NCI-H526 treated with DMSO at 0.1 percent for 48 hours (cell line): Measurements from ENCODE around the gene KLC3.

ENCODE experiments used
- DNase-seq: peaks from one replicate; lab custom pipeline; 2025; lab: John Stamatoyannopoulos, UW

The KLC3 gene

GRCh38 chr19:45349126-45349415 lies 8.5 kb downstream of the KLC3 start:
- no peak for DNase-seq

GRCh38 chr19:45349430-45349941 lies 8.9 kb downstream of the KLC3 start:
- no peak for DNase-seq

GRCh38 chr19:45350477-45351058 lies 10.0 kb downstream of the KLC3 start:
- no peak for DNase-seq

GRCh38 chr19:45351401-45351952 lies 10.9 kb downstream of the KLC3 start:
- DNase-seq = no peak

- DNase-seq = no peak
Measured at GRCh38 chr19:45352062-45352461, 11.5 kb downstream of the KLC3 start.

GRCh38 chr19:45352471-45352870 lies 11.9 kb downstream of the KLC3 start:
- no peak for DNase-seq

- DNase-seq = no peak
Measured at GRCh38 chr19:45352914-45353796, 12.6 kb downstream of the KLC3 start.

GRCh38 chr19:45354241-45354842 lies 13.8 kb downstream of the KLC3 start:
- no peak for DNase-seq

GRCh38 chr19:45355402-45355801 lies 14.9 kb downstream of the KLC3 start:
- DNase-seq = no peak

GRCh38 chr19:45355910-45356309 lies 15.4 kb downstream of the KLC3 start:
- DNase-seq = no peak

GRCh38 chr19:45356760-45357444 lies 16.4 kb downstream of the KLC3 start:
- no peak for DNase-seq

GRCh38 chr19:45357445-45357783 lies 16.9 kb downstream of the KLC3 start:
- no peak for DNase-seq

GRCh38 chr19:45358213-45358792 lies 17.8 kb downstream of the KLC3 start:
- DNase-seq = no peak

- no peak for DNase-seq
Measured at GRCh38 chr19:45361608-45362007, 21.1 kb downstream of the KLC3 start.

- DNase-seq = no peak
Measured at GRCh38 chr19:45362291-45362690, 21.7 kb downstream of the KLC3 start.

- no peak for DNase-seq
Measured at GRCh38 chr19:45363861-45364459, 23.4 kb downstream of the KLC3 start.

- DNase-seq = no peak
Measured at GRCh38 chr19:45364696-45365095, 24.1 kb downstream of the KLC3 start.

GRCh38 chr19:45368127-45368526 lies 27.6 kb downstream of the KLC3 start:
- no peak for DNase-seq

- DNase-seq = no peak
Measured at GRCh38 chr19:45368737-45369340, 28.3 kb downstream of the KLC3 start.

GRCh38 chr19:45370410-45371204 lies 30.1 kb downstream of the KLC3 start, which contains the start of gene ERCC2:
TSS of gene ERCC2 (minus strand) at chr19:45370573. CDS start at chr19:45370540, 33 bp downstream.
- DNase-seq = peak; percentile 91
